Choroid plexus epithelial cell (primary cell): ENCODE results near the gene PRKN.

Experiments
- DNase-seq: peaks from one replicate; pipeline ENCODE4 v3.0.0-alpha.2; 2010; ENCODE audit warnings: low read depth
- H3K4me3 ChIP-seq: 2 replicates; pipeline ENCODE4 v1.5.1; 2011; ENCODE audit warnings: low read depth, mild to moderate bottlenecking, control low read depth, low read length, moderate library complexity
- TF ChIP-seq, protein P1 (sequence below): conservative IDR thresholded peaks from 2 replicates; pipeline ENCODE4 v1.5.1; 2011; ENCODE audit warnings: low read depth, mild to moderate bottlenecking, control low read depth, inconsistent platforms, low read length, moderate library complexity

PRKN gene

DNA sequence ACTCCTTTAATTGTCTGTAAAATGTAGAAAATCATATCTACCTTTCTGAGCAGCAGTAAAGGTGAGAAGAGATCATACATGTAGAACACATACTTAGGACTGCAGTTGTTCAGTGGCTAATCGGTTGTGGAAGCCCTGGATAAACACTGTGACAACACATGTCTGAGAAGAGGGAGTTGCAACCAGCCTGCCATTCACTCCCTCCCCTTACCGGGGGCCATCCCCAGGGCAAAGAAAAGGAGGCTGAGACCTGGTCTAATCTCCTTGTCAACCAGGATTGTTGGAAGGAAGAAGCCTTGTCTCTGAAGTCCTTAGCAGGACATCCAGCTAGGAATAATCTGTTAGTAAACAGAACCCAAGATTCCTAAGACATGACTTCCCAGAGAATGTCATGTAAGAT is 991.2 kb downstream of the PRKN start:
- TF ChIP-seq, protein P1, sequence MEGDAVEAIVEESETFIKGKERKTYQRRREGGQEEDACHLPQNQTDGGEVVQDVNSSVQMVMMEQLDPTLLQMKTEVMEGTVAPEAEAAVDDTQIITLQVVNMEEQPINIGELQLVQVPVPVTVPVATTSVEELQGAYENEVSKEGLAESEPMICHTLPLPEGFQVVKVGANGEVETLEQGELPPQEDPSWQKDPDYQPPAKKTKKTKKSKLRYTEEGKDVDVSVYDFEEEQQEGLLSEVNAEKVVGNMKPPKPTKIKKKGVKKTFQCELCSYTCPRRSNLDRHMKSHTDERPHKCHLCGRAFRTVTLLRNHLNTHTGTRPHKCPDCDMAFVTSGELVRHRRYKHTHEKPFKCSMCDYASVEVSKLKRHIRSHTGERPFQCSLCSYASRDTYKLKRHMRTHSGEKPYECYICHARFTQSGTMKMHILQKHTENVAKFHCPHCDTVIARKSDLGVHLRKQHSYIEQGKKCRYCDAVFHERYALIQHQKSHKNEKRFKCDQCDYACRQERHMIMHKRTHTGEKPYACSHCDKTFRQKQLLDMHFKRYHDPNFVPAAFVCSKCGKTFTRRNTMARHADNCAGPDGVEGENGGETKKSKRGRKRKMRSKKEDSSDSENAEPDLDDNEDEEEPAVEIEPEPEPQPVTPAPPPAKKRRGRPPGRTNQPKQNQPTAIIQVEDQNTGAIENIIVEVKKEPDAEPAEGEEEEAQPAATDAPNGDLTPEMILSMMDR: no peak
- no peak overlapping the region for H3K4me3 ChIP-seq
- DNase-seq: no peak

DNA sequence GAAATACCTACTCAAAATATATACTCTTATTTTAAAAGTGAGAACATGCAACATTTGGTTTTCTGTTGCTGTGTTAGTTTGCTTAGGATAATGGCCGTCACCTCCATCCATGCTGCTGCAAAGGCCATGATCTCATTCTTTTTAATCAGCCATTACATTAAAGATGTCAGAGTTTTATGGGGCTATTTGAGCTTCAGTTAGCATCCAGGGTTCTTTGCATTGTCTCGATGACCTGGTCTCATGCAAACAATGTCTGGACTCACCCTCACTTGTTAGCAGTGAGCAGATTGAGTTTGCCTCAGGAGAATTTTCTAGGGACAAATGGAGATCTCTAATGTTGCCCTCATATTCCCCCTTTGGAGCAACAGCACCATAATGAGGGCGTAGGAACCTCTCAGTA is 995.0 kb downstream of the PRKN start:
- TF ChIP-seq, protein P1: no peak
- no peak overlapping the region for H3K4me3 ChIP-seq
- no peak for DNase-seq

DNA sequence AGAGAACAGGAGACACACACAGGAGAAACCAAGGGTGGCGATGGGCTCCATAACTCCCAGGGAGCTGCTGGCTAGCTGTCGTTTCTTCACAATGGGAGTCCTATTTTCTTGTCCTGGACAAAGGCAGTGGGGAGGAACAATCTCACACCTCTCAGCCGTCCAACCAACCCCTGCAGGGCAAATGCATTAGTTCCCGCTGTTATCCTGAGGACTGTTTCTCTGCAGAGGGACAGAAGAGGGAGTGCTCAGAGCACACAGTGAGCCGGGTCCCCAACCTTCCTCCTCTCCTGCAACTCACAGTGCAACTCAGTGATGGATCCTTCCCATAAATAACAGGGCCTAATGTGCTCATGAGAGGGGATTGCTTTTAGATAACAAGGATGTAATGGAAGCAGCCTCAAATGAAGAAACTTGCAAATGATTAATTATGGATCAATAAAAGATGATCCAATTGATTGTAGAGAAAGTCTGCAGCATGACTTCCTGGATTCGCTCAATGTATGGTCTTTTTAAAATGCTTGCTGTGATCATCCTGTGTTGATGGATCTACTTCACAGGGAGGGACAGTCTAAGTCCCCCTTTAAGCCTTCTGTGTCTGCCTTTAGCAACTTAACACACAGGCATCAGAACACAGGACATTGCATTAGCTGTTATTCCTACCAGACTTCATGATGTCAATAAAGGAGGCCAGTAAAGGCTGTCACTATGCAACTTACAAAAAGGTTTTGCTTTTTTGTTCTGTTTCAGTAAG is 1000.3 kb downstream of the PRKN start:
- TF ChIP-seq, protein P1: no peak
- DNase-seq: no peak
- H3K4me3 ChIP-seq: no peak overlapping the region

DNA sequence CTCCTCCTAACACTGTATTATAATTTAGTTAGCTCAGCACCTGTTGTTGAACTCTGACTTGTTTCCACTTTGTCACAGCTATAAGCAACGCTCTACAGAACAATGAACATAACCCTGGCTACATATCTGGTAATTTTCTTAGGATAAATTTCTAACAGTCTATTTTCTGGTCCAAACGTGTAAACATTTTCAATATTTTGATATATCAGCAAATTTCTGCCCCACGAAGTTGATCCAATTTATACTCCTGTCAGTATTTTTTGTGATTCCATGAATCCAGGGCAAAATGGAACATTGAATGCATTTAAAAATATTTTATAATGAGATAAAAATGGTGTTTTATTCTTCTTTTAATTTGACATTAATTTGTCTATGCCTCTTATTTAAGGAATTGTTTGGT is 1005.2 kb downstream of the PRKN start:
- no peak for DNase-seq
- H3K4me3 ChIP-seq: no peak overlapping the region
- TF ChIP-seq, protein P1: no peak

- DNase-seq: no peak
- TF ChIP-seq, protein P1: no peak
- no peak overlapping the region for H3K4me3 ChIP-seq
Measured at GRCh38 chr6:161721511-161721910, 1006.1 kb downstream of the PRKN start.

DNA sequence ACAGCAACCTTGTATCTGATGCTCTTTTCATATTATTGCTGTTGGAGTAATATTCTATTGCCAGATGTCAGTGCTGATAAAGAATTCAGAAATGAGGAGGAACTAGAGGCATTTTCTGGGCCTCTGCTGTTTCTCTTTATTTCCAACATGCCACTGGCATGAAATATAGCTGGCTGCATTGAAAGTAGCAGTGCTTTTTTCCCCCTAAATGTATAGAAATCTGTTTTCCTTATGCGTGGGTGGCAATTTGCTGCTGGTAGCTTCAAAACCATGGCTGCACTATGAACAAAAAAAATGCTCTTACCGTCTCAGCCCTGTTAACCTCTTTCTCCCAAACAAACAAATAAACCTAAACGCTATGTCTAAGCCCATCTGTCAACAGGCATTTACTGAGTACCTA is 1011.4 kb downstream of the PRKN start:
- TF ChIP-seq, protein P1: no peak
- DNase-seq: no peak
- no peak overlapping the region for H3K4me3 ChIP-seq

GRCh38 chr6:161711938-161712337 is 1015.6 kb downstream of the PRKN start:
- no peak overlapping the region for H3K4me3 ChIP-seq
- TF ChIP-seq, protein P1: no peak
- DNase-seq: no peak
